NCI-H748 (cell line): ENCODE data around the gene ISYNA1.
A peak's percentile ranks its signal among the peaks of the same experiment; 100 is the strongest.

Source experiments
- DNase-seq: peaks from one replicate; lab custom pipeline; 2025; ENCODE audit not compliant: unreplicated experiment; lab: John Stamatoyannopoulos, UW

The ISYNA1 gene

GRCh38 chr19:18468517-18468916, 30.6 kb upstream of the ISYNA1 start:
- no peak for DNase-seq

GRCh38 chr19:18467978-18468377, 30.0 kb upstream of the ISYNA1 start:
- no peak for DNase-seq

GRCh38 chr19:18466354-18466753, 28.4 kb upstream of the ISYNA1 start:
- no peak for DNase-seq

GRCh38 chr19:18465964-18466339, 28.0 kb upstream of the ISYNA1 start:
- DNase-seq, result no peak

DNA sequence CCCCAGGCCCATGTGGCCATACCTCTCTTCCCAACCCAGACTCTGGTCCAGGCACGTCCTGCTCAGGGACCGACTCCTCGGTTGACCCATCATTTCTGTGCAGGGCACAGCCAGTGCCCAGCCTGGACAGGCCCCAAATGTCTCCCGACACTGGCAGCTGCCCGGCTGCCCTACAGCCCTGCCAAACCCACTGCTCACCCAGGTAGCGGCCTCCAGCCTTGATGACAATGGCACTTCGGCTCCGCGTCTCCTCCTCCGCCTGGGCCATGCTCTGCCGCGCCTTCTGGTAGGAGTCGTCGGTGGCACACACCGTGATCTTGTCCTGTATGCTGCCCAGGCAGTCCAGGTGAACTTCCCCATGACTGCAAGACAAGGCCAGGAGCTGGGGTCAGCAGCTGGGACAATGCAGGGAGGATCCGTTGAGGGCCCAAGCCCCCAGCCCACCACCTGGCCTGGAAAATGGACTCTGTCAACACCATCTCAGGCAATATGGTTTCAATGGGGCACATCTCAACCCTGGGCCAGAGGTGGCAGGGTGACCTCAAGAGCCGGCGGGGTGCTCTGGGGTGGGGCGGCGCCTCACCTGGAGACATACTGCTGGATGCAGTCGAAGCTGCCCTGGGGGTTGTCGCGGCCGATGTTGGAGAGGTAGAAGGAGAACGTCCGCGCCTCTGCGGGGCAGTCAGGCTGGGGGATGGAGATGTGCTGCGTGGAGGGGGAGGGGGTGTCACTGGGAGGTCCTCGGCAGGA, 27.5 kb upstream of the ISYNA1 start:
- DNase-seq, result no peak

DNA sequence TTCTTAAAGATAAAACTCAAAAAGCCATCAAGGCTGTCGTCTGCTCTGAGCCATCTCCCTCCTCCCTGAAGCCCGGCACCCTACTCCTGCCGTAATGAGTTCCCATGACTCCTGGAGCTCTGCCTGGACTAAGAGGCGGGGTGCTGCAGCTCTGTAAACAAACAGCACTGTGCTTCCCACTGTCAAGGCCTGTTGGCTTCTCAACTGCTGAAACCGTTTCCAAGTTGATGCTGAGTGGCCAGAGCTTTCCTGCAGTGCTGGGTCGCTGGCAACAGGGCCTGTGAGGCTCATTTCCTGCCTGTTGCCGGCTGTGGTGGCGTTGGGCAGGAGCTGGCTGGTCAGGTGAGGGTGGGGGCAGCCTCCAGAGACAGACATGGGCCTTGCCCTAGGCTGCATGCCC, 26.7 kb upstream of the ISYNA1 start:
- no peak for DNase-seq

GRCh38 chr19:18461471-18461870, 23.5 kb upstream of the ISYNA1 start:
- DNase-seq, result no peak

GRCh38 chr19:18460900-18461299, 23.0 kb upstream of the ISYNA1 start:
- DNase-seq, result no peak

GRCh38 chr19:18457483-18458331, 19.8 kb upstream of the ISYNA1 start:
- DNase-seq, result no peak

DNA sequence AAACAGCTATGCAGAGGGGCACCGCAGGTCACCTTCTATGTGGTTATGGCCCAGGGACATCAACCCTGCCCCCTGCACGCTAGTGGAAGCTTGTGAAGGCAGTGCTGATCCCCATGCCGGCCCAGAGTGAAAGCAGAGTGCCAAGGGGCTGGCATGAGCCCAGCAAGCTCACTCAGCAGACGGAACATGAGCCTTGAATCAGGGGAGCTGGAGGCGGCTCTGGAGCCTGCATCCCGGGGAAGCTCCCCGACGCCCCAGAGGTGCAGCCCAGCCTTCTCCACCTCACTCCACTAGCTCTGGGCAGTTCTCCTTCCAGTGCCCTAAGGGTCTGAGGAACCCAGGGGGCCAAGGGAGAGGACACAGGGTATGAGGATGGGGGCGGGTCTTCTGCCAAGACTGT, 19.0 kb upstream of the ISYNA1 start:
- DNase-seq, result no peak

DNA sequence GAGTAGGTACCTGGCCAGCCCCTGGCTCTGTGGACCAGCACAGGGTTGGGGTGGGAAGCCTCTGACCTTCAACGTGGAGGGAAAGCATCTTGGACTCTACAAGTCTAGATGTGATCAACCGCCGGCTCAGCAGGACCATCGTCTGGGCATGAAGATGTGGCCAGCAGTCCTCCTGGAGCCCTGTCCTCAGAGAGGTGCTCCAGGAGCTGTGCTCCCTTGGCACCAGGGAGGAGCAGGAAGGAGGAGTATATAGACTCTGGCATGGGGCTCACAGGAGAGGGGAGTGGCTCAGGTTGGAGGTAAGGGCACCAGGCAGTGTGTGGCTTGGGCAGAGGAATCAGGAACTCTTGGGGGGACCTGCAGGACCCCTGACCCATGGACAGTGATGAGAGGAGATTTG, 18.3 kb upstream of the ISYNA1 start:
- no peak for DNase-seq

DNA sequence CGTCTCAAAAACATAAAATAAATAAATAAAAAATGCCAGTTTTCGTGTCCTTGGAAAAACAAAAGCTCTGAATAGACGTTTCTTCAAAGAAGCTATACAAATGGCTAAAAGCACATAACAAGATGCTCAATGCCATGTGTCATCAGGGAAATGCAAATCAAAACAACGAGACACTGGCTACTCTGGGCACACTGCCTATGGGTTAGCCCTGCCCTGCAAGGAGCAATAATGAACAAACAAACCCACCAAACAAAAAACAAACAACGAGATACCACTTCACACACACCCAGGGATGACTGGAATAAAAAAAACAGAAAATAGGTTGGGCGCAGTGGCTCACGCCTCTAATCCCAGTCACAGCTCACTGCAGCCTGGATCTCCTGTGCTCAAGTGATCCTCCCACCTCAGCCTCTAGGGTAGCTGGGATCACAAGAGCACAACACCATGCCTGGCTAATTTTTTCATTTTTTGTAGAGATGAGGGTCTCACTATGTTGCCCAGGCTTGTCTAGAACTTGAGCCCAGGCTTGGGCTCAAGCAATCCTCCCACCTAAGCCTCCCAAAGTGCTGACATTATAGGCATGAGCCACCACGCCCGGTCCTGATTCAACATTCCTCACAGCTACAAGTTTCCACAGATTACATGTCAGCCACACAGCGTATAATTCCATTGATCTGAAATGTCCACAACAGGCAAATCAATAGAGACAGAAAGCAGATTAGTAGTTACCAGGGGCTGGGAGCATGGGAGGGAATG, 15.5 kb upstream of the ISYNA1 start:
- no peak for DNase-seq

GRCh38 chr19:18452386-18452785, 14.5 kb upstream of the ISYNA1 start:
- no peak for DNase-seq

GRCh38 chr19:18450931-18451836, 13.3 kb upstream of the ISYNA1 start:
- peak; percentile 37 for DNase-seq

- DNase-seq, result no peak
Observed at GRCh38 chr19:18450021-18450930, 12.3 kb upstream of the ISYNA1 start.

GRCh38 chr19:18449552-18449951, 11.6 kb upstream of the ISYNA1 start:
- no peak for DNase-seq

GRCh38 chr19:18446811-18447359, 9.0 kb upstream of the ISYNA1 start:
- DNase-seq, result no peak

GRCh38 chr19:18446145-18446810, 8.3 kb upstream of the ISYNA1 start:
- no peak for DNase-seq
